NOMO-1 (cell line): ENCODE measurements around the gene GINS1.
"Not testable (repeated sequence)": the region's sequence is repeated elsewhere in the genome, so short reads cannot be mapped to it uniquely, and the experiment has no call there.

ENCODE experiments used
- DNase-seq, 2 experiments: peaks; one replicate each; lab custom pipeline; 2025; ENCODE audit not compliant: unreplicated experiment in 2 of 2; lab: John Stamatoyannopoulos, UW

The GINS1 gene

DNA sequence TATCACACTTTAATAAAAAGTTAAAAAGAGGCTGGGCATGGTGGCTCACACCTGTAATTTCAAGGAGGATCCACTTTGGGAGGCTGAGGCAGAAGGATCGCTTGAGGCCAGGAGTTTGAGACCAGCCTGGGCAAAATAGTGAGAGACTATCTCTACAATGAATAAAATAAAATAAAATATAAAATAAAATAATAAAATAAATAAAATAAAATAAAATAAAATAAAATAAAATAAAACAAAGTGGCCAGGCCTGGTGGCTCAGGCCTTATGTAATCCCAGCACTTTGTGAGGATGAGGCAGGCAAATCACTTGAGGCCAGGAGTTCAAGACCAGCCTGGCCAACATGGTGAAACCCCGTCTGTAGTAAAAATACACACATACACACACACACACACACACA lies 65.8 kb downstream of the GINS1 start:
- not testable (repeated sequence) for DNase-seq

DNA sequence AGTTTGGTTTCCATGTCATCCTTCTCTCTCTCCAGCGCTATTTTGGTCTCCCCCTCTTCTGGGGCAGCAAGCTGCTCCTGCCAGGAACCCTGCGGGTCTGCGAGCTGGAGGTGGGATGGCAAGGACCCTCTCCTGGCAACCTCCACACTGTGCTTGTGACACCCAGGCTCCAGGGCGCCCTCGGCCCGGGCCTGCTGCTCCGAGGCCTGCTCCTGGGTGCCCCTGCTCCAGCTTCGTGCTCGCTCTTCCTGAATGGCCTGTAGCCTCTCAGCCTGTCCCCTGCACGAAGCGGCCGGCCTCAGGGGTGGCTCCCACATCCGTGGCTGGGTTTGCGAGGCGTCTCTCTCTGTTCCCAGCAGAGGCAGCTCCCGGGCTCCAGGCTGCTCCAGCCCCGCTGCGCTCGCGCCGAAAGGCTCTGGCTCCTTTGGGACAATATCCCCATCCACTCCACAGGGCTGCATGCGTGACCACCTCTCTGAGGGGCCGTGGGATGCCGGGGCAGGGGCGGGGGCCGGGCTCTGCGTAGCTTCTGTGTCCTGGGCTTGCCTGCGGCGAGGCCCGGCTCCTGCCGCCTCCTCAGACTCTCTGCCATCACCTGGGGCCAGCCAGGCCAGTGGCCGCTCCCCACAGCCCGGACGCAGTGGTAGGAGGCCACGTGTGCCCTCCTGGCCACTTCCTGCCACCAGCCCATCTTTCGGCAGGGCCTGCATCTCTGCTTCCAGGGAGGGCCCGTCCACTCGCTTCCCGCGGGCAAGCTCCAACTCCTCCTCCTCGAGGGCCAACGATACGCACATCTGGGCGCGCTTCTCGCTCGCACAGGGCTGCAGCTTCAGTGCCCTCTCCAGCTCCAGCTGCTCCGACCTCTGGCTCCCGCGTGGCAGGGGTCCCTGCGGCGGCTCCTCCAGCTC lies 68.9 kb downstream of the GINS1 start:
- no peak for DNase-seq

DNA sequence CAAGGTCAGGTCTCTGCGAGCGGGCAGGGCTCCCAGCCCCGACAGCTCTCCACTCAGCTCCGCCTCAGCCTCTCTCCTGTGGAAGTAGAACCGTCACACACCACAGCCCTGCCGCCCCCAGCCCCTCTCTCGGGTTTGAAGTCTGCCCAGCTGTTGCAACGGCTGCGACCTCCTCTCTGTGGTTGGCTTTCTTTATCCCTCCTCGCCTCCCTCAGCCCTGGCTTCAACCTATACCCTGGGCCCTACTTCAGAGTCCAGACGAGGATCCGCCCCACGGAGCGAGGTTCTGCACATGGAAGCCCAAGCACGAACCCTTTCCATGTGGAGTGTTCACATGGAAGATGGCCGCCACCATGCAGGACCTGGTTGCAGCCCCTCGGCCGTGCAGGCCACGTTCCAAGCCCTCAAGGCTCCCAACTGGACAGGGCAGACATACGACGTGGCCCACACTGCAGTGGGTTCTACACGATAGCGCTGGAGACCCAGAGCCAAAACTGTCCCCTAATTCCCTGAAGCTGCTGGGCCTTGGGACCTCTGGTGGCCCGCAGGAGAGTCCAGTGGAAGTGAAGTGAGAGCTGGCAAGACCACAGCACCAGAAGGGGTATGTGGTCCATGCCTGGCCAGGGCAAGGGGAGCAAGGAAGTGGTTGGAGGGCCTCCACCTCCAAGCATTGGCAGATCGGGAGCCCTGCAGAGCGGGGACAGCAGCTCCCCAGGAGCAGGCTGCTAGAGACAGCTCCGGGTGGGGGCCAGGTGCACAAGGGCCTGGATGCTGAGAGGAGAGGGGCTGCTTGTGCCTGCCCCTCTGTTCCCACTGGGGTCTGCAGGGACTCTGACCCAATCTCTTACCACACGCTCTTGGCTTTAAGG lies 69.8 kb downstream of the GINS1 start:
- no peak for DNase-seq

DNA sequence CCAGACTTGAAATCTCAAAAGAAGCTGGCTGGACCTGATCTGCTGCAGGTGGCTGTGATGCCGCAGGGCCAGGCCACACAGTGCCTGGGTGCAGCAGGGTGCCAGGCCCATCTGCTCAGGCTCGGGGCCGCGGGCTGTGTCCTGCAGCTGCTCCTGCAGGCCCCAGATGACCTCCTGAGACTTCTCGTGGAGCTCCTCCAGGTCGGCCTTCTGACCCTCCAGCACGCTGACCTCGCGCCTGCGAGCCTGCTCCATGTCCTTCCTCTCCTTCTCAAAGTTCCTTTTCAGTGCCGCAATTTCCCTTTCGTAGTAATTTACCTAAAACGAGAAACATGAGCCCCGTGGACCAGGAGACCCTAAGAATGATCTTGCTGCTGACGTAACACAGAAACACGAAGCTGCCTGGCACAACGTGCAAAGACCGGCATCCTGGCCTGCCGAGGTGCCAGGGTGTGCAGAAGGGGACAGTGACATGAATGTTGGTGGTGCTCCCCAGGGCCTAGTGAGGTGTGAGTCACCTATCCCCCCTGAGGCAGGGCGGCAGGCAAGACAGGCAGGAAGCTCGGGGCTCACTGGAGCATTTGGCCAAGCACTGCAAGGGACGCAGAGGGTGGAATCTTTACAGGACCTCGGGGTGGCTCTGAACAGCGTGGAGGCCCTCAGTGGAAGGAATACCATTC lies 71.6 kb downstream of the GINS1 start:
- no peak for DNase-seq

DNA sequence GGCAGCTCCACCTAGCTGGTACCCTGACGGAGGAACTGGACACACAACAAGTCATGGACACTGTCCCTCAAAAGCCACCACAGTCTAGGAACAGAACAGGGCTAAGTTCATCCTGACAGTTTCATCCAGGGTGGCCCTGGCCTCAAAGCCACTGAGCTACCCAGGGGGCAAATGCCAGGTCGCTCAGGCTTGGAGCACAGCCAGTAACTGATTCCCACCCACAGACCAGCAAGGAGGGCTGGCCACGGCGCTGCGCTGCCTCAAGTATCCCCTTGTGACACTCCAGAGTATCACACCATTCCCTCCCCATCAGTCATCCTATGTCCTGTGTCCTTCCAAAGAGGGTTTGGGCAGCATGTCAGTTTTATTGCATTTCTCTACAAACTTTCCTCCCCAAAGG lies 72.2 kb downstream of the GINS1 start:
- DNase-seq, result no peak

DNA sequence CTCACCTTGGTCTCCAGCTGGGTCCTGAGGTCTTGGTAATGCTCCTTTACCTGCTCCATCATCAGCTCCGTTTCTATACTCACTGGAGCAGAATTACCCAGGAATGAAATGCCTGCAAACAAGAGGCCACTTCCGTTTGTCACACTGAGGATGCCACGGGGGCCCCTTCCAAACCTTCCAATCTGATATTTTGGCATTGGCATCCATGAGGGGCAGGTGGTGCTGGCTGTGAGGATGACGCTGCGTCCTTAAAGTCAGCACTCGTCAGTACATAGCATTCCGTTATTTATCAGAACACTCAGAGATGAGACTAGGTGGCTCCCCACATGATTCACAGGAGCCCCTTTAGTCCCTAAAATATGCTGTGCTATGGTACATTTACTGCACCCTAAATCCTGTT lies 72.7 kb downstream of the GINS1 start:
- no peak for DNase-seq

DNA sequence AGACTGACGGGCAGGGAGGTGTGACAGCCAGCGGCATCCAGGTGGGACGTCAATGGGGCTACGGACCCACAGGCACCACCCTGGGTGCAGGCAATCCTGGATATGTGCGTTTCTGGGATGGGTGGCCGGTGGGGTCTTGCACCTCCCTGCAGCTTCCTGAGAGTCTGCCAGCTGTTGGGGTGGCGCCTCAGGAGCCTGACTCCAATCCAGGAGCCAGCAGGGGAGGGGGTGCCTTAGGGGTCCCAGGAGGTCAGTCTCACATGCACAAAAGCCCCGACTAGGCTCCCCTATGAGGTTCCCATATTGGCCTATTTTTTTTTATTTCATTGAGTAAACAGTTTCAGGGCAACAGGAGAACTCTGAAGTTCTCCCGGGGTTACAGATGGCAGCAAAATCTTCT lies 73.3 kb downstream of the GINS1 start:
- no peak for DNase-seq

DNA sequence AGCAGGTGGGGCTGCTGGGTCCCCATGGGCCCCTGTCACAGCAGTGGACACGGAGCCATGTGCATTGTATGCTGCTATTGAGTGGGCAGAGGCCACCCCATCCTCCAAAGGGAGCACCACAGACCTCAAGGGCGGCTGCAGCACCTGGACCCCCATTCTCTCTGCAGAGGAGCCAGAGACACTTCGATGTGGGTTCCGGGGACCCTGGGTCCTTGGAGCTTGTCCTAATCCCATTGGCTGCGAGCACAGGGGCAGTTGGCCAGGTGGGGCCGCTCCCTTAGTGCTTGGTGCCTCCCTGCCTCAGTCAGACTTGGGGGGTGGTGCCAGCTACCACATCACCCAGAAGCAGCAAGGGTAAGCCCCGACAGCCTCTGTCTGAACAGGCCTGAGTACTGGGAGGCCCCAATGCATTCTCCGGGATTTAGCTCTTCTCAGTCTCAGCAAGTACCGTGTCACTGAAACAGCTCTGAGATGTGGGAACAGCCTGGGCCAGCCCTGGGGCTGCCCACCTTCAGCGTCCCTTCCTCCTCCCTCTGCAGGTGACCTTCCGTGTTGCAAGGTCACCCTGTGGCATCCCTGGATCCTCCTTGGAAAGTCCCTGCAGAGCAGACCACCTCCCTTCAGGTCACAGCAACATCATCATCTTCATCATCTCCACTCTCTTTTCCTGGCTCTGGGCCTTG lies 73.9 kb downstream of the GINS1 start:
- DNase-seq, result no peak

DNA sequence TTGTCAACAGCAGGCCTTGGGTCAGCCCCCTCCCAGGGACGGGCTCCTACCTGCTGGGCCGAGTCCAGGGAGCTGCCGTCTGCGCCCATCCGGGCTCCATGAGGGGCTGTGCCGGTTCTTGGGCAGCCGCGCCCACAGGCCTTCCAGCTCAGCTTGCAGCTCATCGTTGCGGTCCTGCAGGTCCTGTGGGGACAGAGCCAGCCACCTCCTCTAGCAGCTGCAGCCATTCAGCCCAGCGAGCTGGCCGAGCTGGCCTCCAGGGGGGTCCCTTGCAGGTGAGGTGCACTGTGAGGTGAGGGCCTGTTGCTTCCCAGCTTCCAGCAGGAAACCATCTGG lies 74.4 kb downstream of the GINS1 start:
- no peak for DNase-seq

DNA sequence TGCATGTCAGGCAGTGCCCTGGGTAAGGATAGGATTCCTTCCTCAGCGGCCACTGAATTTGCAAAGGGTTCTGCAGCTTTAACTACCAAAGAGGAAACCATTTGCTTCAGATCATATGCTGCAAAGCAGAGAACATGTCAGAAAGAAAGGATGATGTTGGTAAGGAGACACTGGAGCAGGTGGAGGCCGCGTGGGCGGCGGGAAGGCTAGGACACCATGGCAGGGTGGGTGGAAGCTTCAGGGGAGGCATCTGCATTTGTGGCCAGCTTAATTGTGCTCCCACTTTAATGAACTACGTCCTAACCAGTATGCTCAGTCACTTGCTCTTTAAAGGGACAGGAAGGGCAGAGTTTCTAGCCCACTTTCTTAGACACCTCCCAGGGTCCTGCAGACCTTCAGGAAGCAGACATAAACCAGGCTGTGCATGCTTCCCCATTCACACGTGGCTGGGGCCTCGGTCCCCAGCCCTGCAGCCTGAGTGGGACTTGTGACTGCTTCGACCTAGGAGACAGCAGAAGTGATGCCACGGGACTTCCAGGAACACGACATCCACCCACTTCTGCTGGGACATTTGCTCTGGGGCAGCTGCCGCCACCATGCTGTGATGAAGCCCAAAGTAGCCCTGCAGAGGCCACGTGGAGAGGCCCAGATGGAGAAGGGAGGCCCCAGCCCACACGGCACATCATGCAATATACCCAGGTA lies 76.1 kb downstream of the GINS1 start:
- DNase-seq, result no peak

DNA sequence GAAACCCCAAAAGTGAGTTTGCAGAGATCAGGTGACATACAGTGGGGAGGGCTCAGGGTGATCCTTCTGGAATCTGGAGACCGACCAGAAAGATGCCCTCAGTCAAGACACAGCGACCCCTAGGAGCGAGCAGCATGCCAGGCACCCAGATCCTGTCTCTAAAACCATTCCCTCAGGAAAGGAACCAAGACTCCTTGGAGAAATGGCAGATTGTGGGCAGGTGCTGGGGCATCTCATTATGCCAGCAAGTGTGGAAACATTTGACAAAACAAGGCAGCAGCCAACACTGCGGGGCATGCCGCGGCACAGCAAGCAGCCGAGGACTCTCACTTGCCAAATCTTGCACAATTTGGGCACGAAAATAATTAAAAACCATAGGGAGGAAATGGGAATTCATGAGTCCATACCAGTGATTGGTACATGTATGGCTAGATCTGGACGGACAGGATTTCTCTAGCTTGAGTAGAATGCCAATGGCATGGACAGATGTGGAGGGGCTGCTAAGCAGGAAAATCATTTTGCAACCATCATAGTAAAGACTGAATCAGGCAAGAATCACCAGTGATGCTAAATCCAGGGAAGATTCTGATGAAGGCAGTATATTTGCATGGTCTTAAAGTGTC lies 76.9 kb downstream of the GINS1 start:
- DNase-seq, result no peak

DNA sequence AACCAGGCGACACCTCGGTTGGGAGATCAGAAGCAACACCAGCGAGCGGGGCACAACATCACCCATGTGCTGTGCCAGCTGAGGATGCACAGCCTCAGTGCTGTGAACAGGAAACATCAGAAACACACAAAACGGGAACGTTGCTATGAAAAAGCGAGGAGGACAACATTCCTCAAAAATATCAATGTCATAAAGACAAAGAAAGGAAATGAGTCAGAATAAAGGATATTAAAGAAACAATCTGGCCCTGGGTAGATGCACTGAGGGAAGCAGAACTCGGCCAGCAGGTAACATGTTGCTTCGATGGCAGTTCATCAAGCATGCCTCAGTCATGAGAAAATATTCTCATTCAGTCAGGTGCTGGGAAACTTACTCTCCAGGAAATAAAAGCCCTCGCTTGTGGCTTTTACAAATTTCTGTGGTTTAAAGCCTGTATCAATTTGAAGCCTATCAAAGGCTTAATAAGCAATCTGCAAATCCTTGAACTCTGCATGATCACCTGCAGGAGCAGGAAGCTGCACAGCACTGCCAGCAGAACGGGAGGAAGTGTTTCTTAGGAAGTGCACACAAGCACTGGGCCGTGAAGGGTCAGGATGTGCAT lies 77.5 kb downstream of the GINS1 start:
- DNase-seq, result no peak

DNA sequence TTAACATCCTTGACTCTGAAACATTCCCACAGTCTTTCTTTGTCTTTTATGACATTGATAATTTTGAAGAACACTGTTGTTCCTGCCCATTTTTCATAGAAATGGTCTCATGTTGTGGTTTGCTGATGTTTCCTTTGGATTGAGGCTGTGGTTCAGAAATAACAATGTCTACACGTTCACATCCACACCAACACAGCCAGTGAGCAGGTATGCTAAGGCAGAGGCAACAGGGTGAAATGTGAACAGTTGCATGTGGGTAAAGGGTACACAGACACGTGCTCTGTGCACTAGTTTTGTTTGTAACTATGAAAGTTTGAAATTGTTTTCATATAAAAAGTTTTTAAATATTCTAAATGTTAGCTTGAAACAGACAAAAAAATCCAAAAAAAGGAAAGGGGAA lies 78.4 kb downstream of the GINS1 start:
- DNase-seq, result no peak

DNA sequence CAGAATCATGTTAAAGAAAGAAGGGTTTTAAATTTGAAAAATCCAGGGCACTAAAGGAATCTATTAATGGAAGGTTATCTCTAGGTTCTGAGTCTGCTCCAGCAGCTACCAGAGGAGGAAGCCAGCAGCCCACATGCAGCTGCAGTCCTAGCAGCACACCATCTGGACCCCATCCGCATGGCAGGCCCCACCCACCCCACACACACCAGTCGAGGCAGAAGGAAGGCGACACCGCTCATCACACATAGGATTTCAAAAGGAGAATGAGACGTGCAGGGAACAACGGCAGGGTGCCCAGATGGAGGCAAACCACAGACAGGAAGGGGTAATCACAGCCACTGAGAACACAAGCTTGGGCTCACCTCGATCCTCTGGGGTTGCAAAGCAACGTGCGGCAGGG lies 78.9 kb downstream of the GINS1 start:
- DNase-seq, result no peak

DNA sequence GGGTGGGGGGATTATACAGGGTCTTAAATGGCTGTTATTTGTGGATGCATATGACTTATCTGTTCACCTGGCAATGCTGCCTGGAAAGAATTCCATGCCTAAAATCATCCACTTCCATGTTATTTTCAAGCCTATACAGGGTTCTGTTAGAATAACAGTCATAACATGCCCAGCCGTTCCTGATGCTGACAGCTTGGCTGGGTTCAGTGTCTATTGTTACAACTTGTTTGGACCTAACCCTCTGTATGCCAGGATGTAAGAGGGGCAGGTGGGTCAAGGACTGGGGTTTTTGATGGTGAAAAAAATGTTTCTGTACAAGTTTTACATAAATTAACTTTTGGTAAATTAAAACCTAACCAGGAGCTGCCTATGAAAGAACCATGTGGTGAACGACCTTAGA lies 79.8 kb downstream of the GINS1 start:
- DNase-seq, result no peak

DNA sequence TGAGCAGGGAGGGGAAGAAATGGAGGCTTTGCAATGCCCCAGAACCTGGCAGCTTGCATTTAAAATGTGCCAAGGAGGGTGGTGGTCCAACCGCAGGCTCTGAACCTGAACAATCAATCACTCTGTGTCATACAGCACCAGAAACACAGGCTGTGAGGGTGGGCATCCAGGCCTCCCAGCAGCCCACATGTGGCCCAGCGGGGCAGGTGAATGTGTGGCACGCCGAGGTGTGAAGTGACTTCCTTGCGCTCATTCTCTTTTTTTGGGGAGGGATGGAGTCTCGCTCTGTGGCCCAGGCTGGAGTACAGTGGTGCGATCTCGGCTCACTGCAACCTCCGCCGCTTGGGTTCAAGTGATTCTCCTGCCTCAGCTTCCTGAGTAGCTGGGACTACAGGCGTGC lies 80.5 kb downstream of the GINS1 start:
- no peak for DNase-seq

DNA sequence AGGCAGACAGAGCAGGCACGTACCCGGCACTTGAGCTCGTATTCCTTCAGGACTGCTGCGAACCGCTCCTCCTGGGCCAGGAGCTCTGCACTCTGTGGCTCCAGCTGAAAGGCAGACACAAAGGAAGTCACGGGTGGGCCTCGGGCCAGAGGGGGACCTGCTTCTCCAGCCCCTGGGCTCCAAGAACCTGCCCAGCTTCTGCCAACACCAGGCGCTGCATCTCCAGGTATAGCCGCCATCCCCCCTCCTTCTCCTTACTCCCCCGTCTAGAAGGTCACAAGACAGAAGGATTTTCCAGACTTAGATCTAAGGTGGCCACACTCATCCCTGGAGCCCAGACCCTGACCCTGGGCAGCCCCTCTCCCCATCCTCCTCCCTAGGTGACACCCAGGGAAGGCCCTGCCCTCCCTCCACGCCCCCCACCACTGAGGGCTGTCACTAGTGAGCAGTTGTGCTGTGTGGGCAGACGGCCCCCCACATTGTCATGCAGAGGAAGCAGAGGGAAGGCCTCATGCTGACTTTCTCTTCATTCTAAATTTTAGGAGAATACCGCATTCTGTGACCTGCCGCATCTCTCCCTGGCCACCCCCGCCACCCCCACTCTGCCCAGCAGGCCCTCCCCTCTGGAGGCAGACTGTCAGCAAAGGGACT lies 81.9 kb downstream of the GINS1 start:
- no peak for DNase-seq

DNA sequence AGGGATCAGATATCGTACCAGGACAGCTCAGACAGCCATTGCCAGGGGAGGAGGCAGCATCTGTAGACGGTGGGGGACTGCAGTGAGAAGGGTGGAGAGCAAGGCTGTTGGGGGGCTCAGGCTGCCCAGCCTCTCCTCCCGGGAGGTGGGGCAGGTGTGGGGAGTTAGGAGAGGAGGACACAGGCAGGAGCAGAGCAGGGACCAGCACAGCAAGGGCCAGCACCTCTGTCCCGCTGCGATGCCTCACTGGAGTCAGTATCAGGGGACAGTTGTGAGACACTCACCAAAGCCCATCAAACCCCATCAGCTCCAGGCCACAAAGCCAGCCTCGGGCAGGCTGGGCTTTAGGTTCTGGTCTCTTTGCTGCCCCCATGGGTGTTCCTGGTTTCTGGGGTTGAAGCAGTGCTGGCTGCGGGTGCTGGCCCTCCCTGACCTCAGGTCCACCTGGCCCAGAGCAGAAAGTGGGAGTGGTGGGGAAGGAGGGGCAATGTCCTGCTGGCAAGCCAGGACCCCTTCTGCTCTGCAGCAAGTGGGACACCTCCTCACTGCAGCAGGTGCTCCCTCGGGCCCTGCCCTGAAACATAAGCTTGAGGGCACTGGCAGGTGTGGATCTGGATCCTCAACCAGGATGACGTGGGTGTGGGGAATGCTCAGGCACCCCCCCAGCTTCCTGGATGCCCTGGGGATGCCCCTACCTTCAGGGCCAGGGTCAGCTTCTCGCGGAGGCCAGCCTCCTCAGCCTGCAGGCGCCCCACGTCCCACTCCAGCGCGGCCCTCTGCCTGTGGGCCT lies 83.4 kb downstream of the GINS1 start:
- no peak for DNase-seq
